A673 (cell line): ENCODE results near the gene TMEM121. TPM values are rescaled to one million over a fixed set of nuclear protein-coding genes. Genes with fewer than 3 reads are reported as not detected.

ENCODE experiments used
- BruUV-seq: library from RNA; stranded (reverse); fragments of 400-500 nt; replicated peaks from 2 replicates; lab custom pipeline; 2021; lab: Mats Ljungman, UMichigan
- CTCF ChIA-PET: fragments of 300-600 bp; sonication (Branson Sonifier 250); formaldehyde crosslinking; loops from one replicate; lab custom pipeline; 2022; ENCODE audit warnings: antibody characterized with exemption; lab: Charles Lee
- POLR2A ChIA-PET: fragments of 300-600 bp; sonication (Branson Sonifier 250); formaldehyde crosslinking; loops from one replicate; lab custom pipeline; 2022; ENCODE audit warnings: antibody characterized with exemption; ENCODE audit not compliant: low non-redundant PET; lab: Charles Lee
- DNase-seq: peaks from one replicate; pipeline ENCODE4 v3.0.0-alpha.2; 2015; ENCODE audit warnings: low spot score
- H3K27ac ChIP-seq: fragments of 200-600 bp; sonication (generic); 2 replicates; pipeline ENCODE4 v1.5.1; 2016; ENCODE audit warnings: mixed run types, low read depth, mild to moderate bottlenecking, mixed read lengths, antibody characterized with exemption, low read length; ENCODE audit not compliant: poor library complexity, severe bottlenecking
- H3K27me3 ChIP-seq: fragments of 200-600 bp; sonication (generic); replicated peaks from 2 replicates; pipeline ENCODE4 v1.6.1; 2017; ENCODE audit warnings: mixed run types, low read depth, mild to moderate bottlenecking, mixed read lengths, antibody characterized with exemption, low read length; ENCODE audit not compliant: insufficient read depth, poor library complexity
- H3K36me3 ChIP-seq: fragments of 200-600 bp; sonication (generic); 2 replicates; pipeline ENCODE4 v1.6.1; 2016; ENCODE audit warnings: mixed run types, mild to moderate bottlenecking, mixed read lengths, antibody characterized with exemption, low read length; ENCODE audit not compliant: insufficient read depth, poor library complexity, severe bottlenecking
- H3K4me1 ChIP-seq: fragments of 200-600 bp; sonication (generic); 2 replicates; pipeline ENCODE4 v1.6.1; 2017; ENCODE audit warnings: mixed run types, mild to moderate bottlenecking, mixed read lengths, antibody characterized with exemption, low read length; ENCODE audit not compliant: insufficient read depth, poor library complexity, severe bottlenecking
- H3K4me3 ChIP-seq: fragments of 200-600 bp; sonication (generic); 2 replicates; pipeline ENCODE4 v1.5.1; 2016; ENCODE audit warnings: low read depth, mixed run types, mild to moderate bottlenecking, mixed read lengths, low read length; ENCODE audit not compliant: poor library complexity, severe bottlenecking
- H3K9me3 ChIP-seq: fragments of 200-600 bp; sonication (generic); 2 replicates; pipeline ENCODE4 v1.6.1; 2016; ENCODE audit warnings: mixed run types, low read depth, mild to moderate bottlenecking, mixed read lengths, antibody characterized with exemption, low read length; ENCODE audit not compliant: poor library complexity, severe bottlenecking
- CTCF ChIP-seq: fragments of 300-800, 200-600 bp; sonication (generic); conservative IDR thresholded peaks from 2 replicates; pipeline ENCODE4 v1.5.1; 2017; ENCODE audit warnings: low read depth, mild to moderate bottlenecking, antibody characterized with exemption, low read length, moderate library complexity, mixed read lengths
- EZH2 ChIP-seq: fragments of 200-600 bp; sonication (generic); IDR thresholded peaks from 2 replicates; pipeline ENCODE4 v1.6.1; 2017; ENCODE audit warnings: borderline replicate concordance, low read depth, mild to moderate bottlenecking, mixed read lengths, antibody characterized with exemption, low read length; ENCODE audit not compliant: poor library complexity, severe bottlenecking
- intact Hi-C: fragments of 100-400 bp; cut with micrococcal nuclease; formaldehyde crosslinking; loops from one replicate; pipeline ENCODE4 v1.10.0; 2022; ENCODE audit not compliant: unreplicated experiment
- total RNA-seq: library from RNA; stranded (reverse); gene quantifications from 2 replicates; pipeline ENCODE4 v1.2.3, GENCODE V29; 2021

Gene TMEM121
- total RNA-seq, 1 experiment from 2014 or later, result 3.1 TPM

GRCh38 chr14:105492031-105492970 is 34.1 kb upstream of the TMEM121 start:
- ChIA-PET CTCF (interaction anchor here (0.6 to 0.9 kb wide), 2 partner anchors 36 to 64 kb away, joined by 3 to 10 read pairs; no protein-coding TSS in a partner anchor), POLR2A (interaction anchor here (0.6 kb wide), 1 partner anchor 9 kb away, joined by 4 read pairs; no protein-coding TSS in a partner anchor)
- no peak for DNase-seq
- TF ChIP-seq CTCF, result no peak
- no peak for TF ChIP-seq EZH2
- BruUV-seq, result no TSS peak
- intact Hi-C loops, result no loop called here
- Histone ChIP-seq H3K4me3 (peak overlapping the region; percentile 83), H3K27ac (no peak overlapping the region), H3K4me1 (peaks cover 14% of the 10 kb centered on the region), H3K9me3 (no peaks in the 10 kb centered on the region), H3K36me3 (no peaks in the 10 kb centered on the region), H3K27me3 (no peaks in the 10 kb centered on the region)

GRCh38 chr14:105492971-105493871 is 33.2 kb upstream of the TMEM121 start:
- H3K36me3 ChIP-seq, result no peaks in the 10 kb centered on the region
- H3K4me3 ChIP-seq, result no peak overlapping the region
- ChIA-PET POLR2A (no interaction called here), CTCF (no interaction called here)
- intact Hi-C loops, result no loop called here
- H3K27ac ChIP-seq, result no peak overlapping the region
- no TSS peak for BruUV-seq
- no peak for TF ChIP-seq CTCF
- TF ChIP-seq EZH2, result no peak
- H3K4me1 ChIP-seq, result peaks cover 11% of the 10 kb centered on the region
- no peaks in the 10 kb centered on the region for H3K9me3 ChIP-seq
- no peak for DNase-seq
- H3K27me3 ChIP-seq, result no peaks in the 10 kb centered on the region

- Histone ChIP-seq H3K27me3 (no peaks in the 10 kb centered on the region), H3K4me3 (no peak overlapping the region), H3K9me3 (no peaks in the 10 kb centered on the region), H3K4me1 (peaks cover 9% of the 10 kb centered on the region), H3K36me3 (no peaks in the 10 kb centered on the region), H3K27ac (no peak overlapping the region)
- TF ChIP-seq EZH2 (no peak), CTCF (no peak)
- CTCF ChIA-PET, result no interaction called here
- BruUV-seq, result no TSS peak
- POLR2A ChIA-PET, result no interaction called here
- DNase-seq, result no peak
- intact Hi-C loops, result no loop called here
These were observed 32.3 kb upstream of the TMEM121 start for GRCh38 chr14:105493921-105494605.
